HCT116 (cell line): ENCODE measurements around the gene P2RX1. TPM values are rescaled to one million over a fixed set of nuclear protein-coding genes. Genes with fewer than 3 reads are reported as not detected.

ENCODE experiments used
- ATAC-seq: fragments of 200-7000 bp; cut with Tn5 transposase; 2 replicates; pipeline ENCODE4 v1.9.1; 2020; ENCODE audit warnings: mild to moderate bottlenecking, moderate library complexity
- BruUV-seq: library from RNA; stranded (reverse); fragments of 400-500 nt; replicated peaks from 2 replicates; lab custom pipeline; 2021; lab: Mats Ljungman, UMichigan
- CTCF ChIA-PET: fragments of 300-600 bp; sonication (Branson Sonifier 250); formaldehyde crosslinking; loops from one replicate; lab custom pipeline; 2021; ENCODE audit warnings: antibody characterized with exemption; lab: Charles Lee
- POLR2A ChIA-PET: fragments of 300-600, 350-600 bp; sonication (Branson Sonifier 250); formaldehyde crosslinking; loops from one replicate; lab custom pipeline; 2021; ENCODE audit warnings: antibody characterized with exemption; lab: Charles Lee
- RAD21 ChIA-PET, 2 experiments: fragments of 300-600 bp; sonication (Branson Sonifier 250); formaldehyde crosslinking; loops; one replicate each; lab custom pipeline; 2023; ENCODE audit warnings: low total read pairs in 2 of 2; ENCODE audit not compliant: uncharacterized antibody in 2 of 2, unreplicated experiment in 2 of 2, low non-redundant PET in 1 of 2; lab: Charles Lee
- DNase-seq: peaks from one replicate; pipeline ENCODE4 v3.0.0-alpha.2; 2010; ENCODE audit warnings: low read depth, low spot score
- H2AFZ ChIP-seq: fragments of 200-600 bp; shearing (Covaris generic), sonication (generic); 2 replicates; pipeline ENCODE4 v1.6.1; 2017; ENCODE audit warnings: low read depth, mixed run types, mixed read lengths, antibody characterized with exemption, low read length; ENCODE audit not compliant: poor library complexity, severe bottlenecking
- H3K27ac ChIP-seq: 2 replicates; pipeline ENCODE4 v1.5.1; 2012; ENCODE audit warnings: low read depth, low read length
- H3K27me3 ChIP-seq: fragments of 200-600 bp; sonication (generic); 2 replicates; pipeline ENCODE4 v1.6.1; 2016; ENCODE audit warnings: mixed run types, low read length, mixed read lengths; ENCODE audit not compliant: insufficient read depth
- H3K36me3 ChIP-seq, 2 experiments: fragments of 200-500 bp in 1 of 2; fragments of 200-600 bp in 1 of 2; sonication (Bioruptor generic) in 1 of 2; sonication (generic) in 1 of 2; 2 replicates each; pipeline versions ENCODE4 v1.5.1 to v1.6.1; 2014 to 2016; ENCODE audit warnings: low read length in 2 of 2, inconsistent platforms in 1 of 2, mixed read lengths in 1 of 2, mixed run types in 1 of 2; ENCODE audit not compliant: insufficient read depth in 2 of 2, control insufficient read depth in 1 of 2
- H3K4me1 ChIP-seq, 2 experiments: fragments of 200-600 bp in 1 of 2; sonication (generic) in 1 of 2; 2 replicates each; pipeline versions ENCODE4 v1.5.1 to v1.6.1; 2012 to 2017; ENCODE audit warnings: low read length in 2 of 2, inconsistent platforms in 1 of 2, mild to moderate bottlenecking in 1 of 2, mixed read lengths in 1 of 2, mixed run types in 1 of 2, moderate library complexity in 1 of 2; ENCODE audit not compliant: insufficient read depth in 2 of 2, control insufficient read depth in 1 of 2
- H3K4me2 ChIP-seq: fragments of 200-600 bp; sonication (generic); 2 replicates; pipeline ENCODE4 v1.6.1; 2017; ENCODE audit warnings: mixed run types, low read length, mixed read lengths
- H3K4me3 ChIP-seq, 2 experiments: fragments of 200-600 bp in 1 of 2; sonication (generic) in 1 of 2; replicated peaks in 1 of 2; 2 replicates each; pipeline ENCODE4 v1.5.1; 2011 to 2016; ENCODE audit warnings: low read length in 2 of 2, control low read depth in 1 of 2, low read depth in 1 of 2, mild to moderate bottlenecking in 1 of 2, mixed read lengths in 1 of 2, mixed run types in 1 of 2
- H3K79me2 ChIP-seq: fragments of 200-600 bp; sonication (generic); 2 replicates; pipeline ENCODE4 v1.6.1; 2017; ENCODE audit warnings: mild to moderate bottlenecking, mixed run types, low read length, moderate library complexity, mixed read lengths; ENCODE audit not compliant: insufficient read depth
- H3K9ac ChIP-seq: fragments of 200-600 bp; sonication (generic); 2 replicates; pipeline ENCODE4 v1.6.1; 2016; ENCODE audit warnings: low read length, mixed read lengths
- H3K9me2 ChIP-seq: fragments of 200-600 bp; sonication (generic), shearing (Covaris generic); 2 replicates; pipeline ENCODE4 v1.6.1; 2017; ENCODE audit warnings: mixed run types, mild to moderate bottlenecking, moderate library complexity; ENCODE audit not compliant: insufficient read depth
- H3K9me3 ChIP-seq, 2 experiments: fragments of 200-500 bp in 1 of 2; fragments of 200-600 bp in 1 of 2; sonication (Bioruptor generic) in 1 of 2; sonication (generic) in 1 of 2; 2 replicates each; pipeline ENCODE4 v1.6.1; 2014 to 2017; ENCODE audit warnings: low read length in 2 of 2, mixed read lengths in 2 of 2, inconsistent platforms in 1 of 2, low read depth in 1 of 2, mild to moderate bottlenecking in 1 of 2, mixed run types in 1 of 2, moderate library complexity in 1 of 2; ENCODE audit not compliant: control insufficient read depth in 1 of 2, insufficient read depth in 1 of 2
- H4K20me1 ChIP-seq: fragments of 200-600 bp; sonication (generic), shearing (Covaris generic); 2 replicates; pipeline ENCODE4 v1.6.1; 2017; ENCODE audit warnings: mixed run types, mild to moderate bottlenecking, moderate library complexity; ENCODE audit not compliant: insufficient read depth
- CBX3 ChIP-seq: IDR thresholded peaks from 2 replicates; pipeline ENCODE4 v1.6.1; 2012; ENCODE audit warnings: low read depth
- CEBPB ChIP-seq: IDR thresholded peaks from 2 replicates; pipeline ENCODE4 v1.6.1; 2012; ENCODE audit warnings: low read depth
- EGR1 ChIP-seq: IDR thresholded peaks from 2 replicates; pipeline ENCODE4 v1.6.1; 2012; ENCODE audit warnings: low read depth
- ELF1 ChIP-seq: IDR thresholded peaks from 2 replicates; pipeline ENCODE4 v1.6.1; 2012; ENCODE audit warnings: low read depth, borderline replicate concordance
- EZH2 ChIP-seq: fragments of 200-600 bp; sonication (generic); IDR thresholded peaks from 2 replicates; pipeline ENCODE4 v1.6.1; 2017; ENCODE audit warnings: antibody characterized with exemption, mixed run types
- EZH2phosphoT487 ChIP-seq: fragments of 200-600 bp; IDR thresholded peaks from 2 replicates; pipeline ENCODE4 v1.6.1; 2018; ENCODE audit warnings: antibody characterized with exemption, borderline replicate concordance
- FOSL1 ChIP-seq: IDR thresholded peaks from 2 replicates; pipeline ENCODE4 v1.6.1; 2012; ENCODE audit warnings: low read depth
- JUND ChIP-seq: IDR thresholded peaks from 2 replicates; pipeline ENCODE4 v1.6.1; 2012
- RAD21 ChIP-seq: IDR thresholded peaks from 2 replicates; pipeline ENCODE4 v1.6.1; 2012; ENCODE audit warnings: low read depth, mild to moderate bottlenecking
- SIN3A ChIP-seq: IDR thresholded peaks from 2 replicates; pipeline ENCODE4 v1.6.1; 2012; ENCODE audit warnings: low read depth
- SP1 ChIP-seq: IDR thresholded peaks from 2 replicates; pipeline ENCODE4 v1.6.1; 2012; ENCODE audit warnings: low read depth
- SRF ChIP-seq: IDR thresholded peaks from 2 replicates; pipeline ENCODE4 v1.6.1; 2012; ENCODE audit warnings: low read depth
- TCF7L2 ChIP-seq: IDR thresholded peaks from 2 replicates; pipeline ENCODE4 v1.7.0; 2011; ENCODE audit warnings: borderline replicate concordance, inconsistent platforms; ENCODE audit not compliant: insufficient read depth, insufficient read length; ENCODE audit errors: extremely low read depth
- YY1 ChIP-seq: IDR thresholded peaks from 2 replicates; pipeline ENCODE4 v1.6.1; 2011; ENCODE audit warnings: low read length, low read depth, moderate library complexity, mild to moderate bottlenecking; ENCODE audit not compliant: insufficient replicate concordance; ENCODE audit errors: extremely low read depth
- ZNF274 ChIP-seq: fragments of 200-500 bp; sonication (Bioruptor generic); IDR thresholded peaks from 2 replicates; pipeline ENCODE4 v1.6.1; 2014; ENCODE audit warnings: mild to moderate bottlenecking, low read depth, low read length, inconsistent platforms
- intact Hi-C: fragments of 100-400 bp; cut with micrococcal nuclease; formaldehyde crosslinking; loops from 2 replicates; pipeline ENCODE4 v1.10.0; 2022
- total RNA-seq: library from RNA; stranded (reverse); gene quantifications from one replicate; pipeline ENCODE4 v1.2.1, GENCODE V29; 2021; ENCODE audit not compliant: unreplicated experiment
- TF ChIP-seq, protein P1 (sequence below): IDR thresholded peaks from 2 replicates; pipeline ENCODE4 v1.6.1; 2011; ENCODE audit warnings: mild to moderate bottlenecking, low read length, moderate library complexity; ENCODE audit not compliant: insufficient replicate concordance; ENCODE audit errors: extremely low read depth
- TF ChIP-seq, protein P2 (sequence below): IDR thresholded peaks from 2 replicates; pipeline ENCODE4 v1.6.1; 2012
- TF ChIP-seq, protein P3 (sequence below): IDR thresholded peaks from 2 replicates; pipeline ENCODE4 v1.6.1; 2012; ENCODE audit warnings: low read depth

The P2RX1 gene
- total RNA-seq, 1 experiment from 2014 or later, result not detected

DNA sequence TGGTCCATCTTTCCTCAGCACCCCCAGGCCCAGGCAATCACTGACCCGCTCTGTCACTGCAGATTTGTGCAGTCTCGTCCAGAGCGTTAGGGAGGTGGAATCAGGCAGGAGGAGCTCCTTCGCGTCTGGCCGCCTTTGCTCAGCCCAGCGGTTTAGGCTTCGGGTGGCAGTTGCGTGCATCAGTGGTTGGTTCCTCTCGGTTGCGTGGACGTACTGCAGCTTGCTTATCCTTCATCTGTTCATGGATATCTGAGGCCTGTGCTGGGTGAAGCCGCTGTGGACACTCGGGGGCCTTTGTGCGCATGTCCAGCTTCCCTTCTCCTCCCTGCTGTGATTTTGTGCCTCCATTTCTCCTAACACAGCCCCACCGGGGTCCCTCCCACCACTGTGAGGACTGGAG is 4.7 kb upstream of the P2RX1 start:
- no peaks in the 10 kb centered on the region for H3K4me1 ChIP-seq
- H3K36me3 ChIP-seq, result no peaks in the 10 kb centered on the region
- no TSS peak for BruUV-seq
- DNase-seq (no peak), ATAC-seq (no peak)
- H3K27me3 ChIP-seq, result no peaks in the 10 kb centered on the region
- H3K4me2 ChIP-seq, result no peak overlapping the region
- H3K79me2 ChIP-seq, result no peaks in the 10 kb centered on the region
- POLR2A ChIA-PET, result no interaction called here
- H2AFZ ChIP-seq, result no peak overlapping the region
- TF ChIP-seq SP1, result no peak
- no peak for TF ChIP-seq JUND
- TF ChIP-seq FOSL1, result no peak
- no peak for TF ChIP-seq CBX3
- no peak for TF ChIP-seq SRF
- no peak for TF ChIP-seq CEBPB
- no peak for TF ChIP-seq YY1
- TF ChIP-seq EZH2phosphoT487, result no peak
- no peak for TF ChIP-seq RAD21
- no peak for TF ChIP-seq EGR1
- no peak for TF ChIP-seq TCF7L2
- TF ChIP-seq, protein P1, sequence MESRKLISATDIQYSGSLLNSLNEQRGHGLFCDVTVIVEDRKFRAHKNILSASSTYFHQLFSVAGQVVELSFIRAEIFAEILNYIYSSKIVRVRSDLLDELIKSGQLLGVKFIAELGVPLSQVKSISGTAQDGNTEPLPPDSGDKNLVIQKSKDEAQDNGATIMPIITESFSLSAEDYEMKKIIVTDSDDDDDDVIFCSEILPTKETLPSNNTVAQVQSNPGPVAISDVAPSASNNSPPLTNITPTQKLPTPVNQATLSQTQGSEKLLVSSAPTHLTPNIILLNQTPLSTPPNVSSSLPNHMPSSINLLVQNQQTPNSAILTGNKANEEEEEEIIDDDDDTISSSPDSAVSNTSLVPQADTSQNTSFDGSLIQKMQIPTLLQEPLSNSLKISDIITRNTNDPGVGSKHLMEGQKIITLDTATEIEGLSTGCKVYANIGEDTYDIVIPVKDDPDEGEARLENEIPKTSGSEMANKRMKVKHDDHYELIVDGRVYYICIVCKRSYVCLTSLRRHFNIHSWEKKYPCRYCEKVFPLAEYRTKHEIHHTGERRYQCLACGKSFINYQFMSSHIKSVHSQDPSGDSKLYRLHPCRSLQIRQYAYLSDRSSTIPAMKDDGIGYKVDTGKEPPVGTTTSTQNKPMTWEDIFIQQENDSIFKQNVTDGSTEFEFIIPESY, result no peak
- TF ChIP-seq ELF1, result no peak
- TF ChIP-seq ZNF274, result no peak
- TF ChIP-seq, protein P2, sequence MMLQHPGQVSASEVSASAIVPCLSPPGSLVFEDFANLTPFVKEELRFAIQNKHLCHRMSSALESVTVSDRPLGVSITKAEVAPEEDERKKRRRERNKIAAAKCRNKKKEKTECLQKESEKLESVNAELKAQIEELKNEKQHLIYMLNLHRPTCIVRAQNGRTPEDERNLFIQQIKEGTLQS, result no peak
- TF ChIP-seq SIN3A, result no peak
- no peak for TF ChIP-seq EZH2
- TF ChIP-seq, protein P3, sequence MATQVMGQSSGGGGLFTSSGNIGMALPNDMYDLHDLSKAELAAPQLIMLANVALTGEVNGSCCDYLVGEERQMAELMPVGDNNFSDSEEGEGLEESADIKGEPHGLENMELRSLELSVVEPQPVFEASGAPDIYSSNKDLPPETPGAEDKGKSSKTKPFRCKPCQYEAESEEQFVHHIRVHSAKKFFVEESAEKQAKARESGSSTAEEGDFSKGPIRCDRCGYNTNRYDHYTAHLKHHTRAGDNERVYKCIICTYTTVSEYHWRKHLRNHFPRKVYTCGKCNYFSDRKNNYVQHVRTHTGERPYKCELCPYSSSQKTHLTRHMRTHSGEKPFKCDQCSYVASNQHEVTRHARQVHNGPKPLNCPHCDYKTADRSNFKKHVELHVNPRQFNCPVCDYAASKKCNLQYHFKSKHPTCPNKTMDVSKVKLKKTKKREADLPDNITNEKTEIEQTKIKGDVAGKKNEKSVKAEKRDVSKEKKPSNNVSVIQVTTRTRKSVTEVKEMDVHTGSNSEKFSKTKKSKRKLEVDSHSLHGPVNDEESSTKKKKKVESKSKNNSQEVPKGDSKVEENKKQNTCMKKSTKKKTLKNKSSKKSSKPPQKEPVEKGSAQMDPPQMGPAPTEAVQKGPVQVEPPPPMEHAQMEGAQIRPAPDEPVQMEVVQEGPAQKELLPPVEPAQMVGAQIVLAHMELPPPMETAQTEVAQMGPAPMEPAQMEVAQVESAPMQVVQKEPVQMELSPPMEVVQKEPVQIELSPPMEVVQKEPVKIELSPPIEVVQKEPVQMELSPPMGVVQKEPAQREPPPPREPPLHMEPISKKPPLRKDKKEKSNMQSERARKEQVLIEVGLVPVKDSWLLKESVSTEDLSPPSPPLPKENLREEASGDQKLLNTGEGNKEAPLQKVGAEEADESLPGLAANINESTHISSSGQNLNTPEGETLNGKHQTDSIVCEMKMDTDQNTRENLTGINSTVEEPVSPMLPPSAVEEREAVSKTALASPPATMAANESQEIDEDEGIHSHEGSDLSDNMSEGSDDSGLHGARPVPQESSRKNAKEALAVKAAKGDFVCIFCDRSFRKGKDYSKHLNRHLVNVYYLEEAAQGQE, result no peak
- H3K4me3 ChIP-seq, result no peak overlapping the region
- no peaks in the 10 kb centered on the region for H3K9me2 ChIP-seq
- RAD21 ChIA-PET, result no interaction called here
- no peak overlapping the region for H3K9ac ChIP-seq
- no peaks in the 10 kb centered on the region for H4K20me1 ChIP-seq
- H3K9me3 ChIP-seq, result no peaks in the 10 kb centered on the region
- CTCF ChIA-PET, result no interaction called here
- intact Hi-C loops, result no loop called here
- no peak overlapping the region for H3K27ac ChIP-seq
